Astrocyte of the spinal cord (primary cell): Measurements from ENCODE around the gene TRIM13.
"Not testable (repeated sequence)": the region's sequence is repeated elsewhere in the genome, so short reads cannot be mapped to it uniquely, and the experiment has no call there.

Experiments used
- DNase-seq: peaks from one replicate; pipeline ENCODE4 v3.0.0; 2011; ENCODE audit warnings: low read depth, low spot score
- H3K4me3 ChIP-seq: 2 replicates; pipeline ENCODE4 v1.5.1; 2011; ENCODE audit warnings: low read depth, mild to moderate bottlenecking, low read length, moderate library complexity
- CTCF ChIP-seq: IDR thresholded peaks from 2 replicates; pipeline ENCODE4 v1.5.1; 2012; ENCODE audit warnings: low read depth, mild to moderate bottlenecking, low read length, inconsistent platforms
- in situ Hi-C: cut with HindIII; loops from 2 replicates; pipeline ENCODE4 v1.10.0; 2017; ENCODE audit warnings: low sequenced_read_pairs

The TRIM13 gene

GRCh38 chr13:49996951-49997895, at the start of gene TRIM13:
Gene TRIM13 (plus strand): TSS chr13:49997042. CDS start chr13:50011941, 14,899 bp downstream.
- in situ Hi-C loops: no loop called here
- peak; percentile 95 for DNase-seq
- peak within 1 kb of the TSS; percentile 90 for H3K4me3 ChIP-seq
- peak; percentile 87 for TF ChIP-seq CTCF

GRCh38 chr13:49948777-49949270, 48.0 kb upstream of the TRIM13 start:
- in situ Hi-C loops: not testable (repeated sequence)

GRCh38 chr13:49951754-49952535, 44.9 kb upstream of the TRIM13 start:
- no peak for TF ChIP-seq CTCF
- DNase-seq: no peak
- H3K4me3 ChIP-seq: no peak overlapping the region
- in situ Hi-C loops: no loop called here

More at GRCh38 chr13:49948777-49949270, 48.0 kb upstream of the TRIM13 start:
- not testable (repeated sequence) for H3K4me3 ChIP-seq, DNase-seq

- in situ Hi-C loops: no loop called here
- TF ChIP-seq CTCF: no peak
- H3K4me3 ChIP-seq: no peak overlapping the region
- no peak for DNase-seq
These were observed 43.3 kb upstream of the TRIM13 start for GRCh38 chr13:49953560-49953959.

- no peak for DNase-seq
- no peak for TF ChIP-seq CTCF
- H3K4me3 ChIP-seq: no peak overlapping the region
- in situ Hi-C loops: no loop called here
These were observed 42.0 kb upstream of the TRIM13 start for GRCh38 chr13:49954674-49955455.

GRCh38 chr13:49956131-49956530, 40.7 kb upstream of the TRIM13 start:
- no peak for TF ChIP-seq CTCF
- in situ Hi-C loops: no loop called here
- no peak for DNase-seq
- no peak overlapping the region for H3K4me3 ChIP-seq
